ENCODE results near the gene CTNND2. TPM values are rescaled to one million over a fixed set of nuclear protein-coding genes. Genes with fewer than 3 reads are reported as not detected.

Gene CTNND2
- total and polyA plus RNA-seq, 3 donors from 2014 or later = 9.1 to 17.2 (median 11.3) TPM

DNA sequence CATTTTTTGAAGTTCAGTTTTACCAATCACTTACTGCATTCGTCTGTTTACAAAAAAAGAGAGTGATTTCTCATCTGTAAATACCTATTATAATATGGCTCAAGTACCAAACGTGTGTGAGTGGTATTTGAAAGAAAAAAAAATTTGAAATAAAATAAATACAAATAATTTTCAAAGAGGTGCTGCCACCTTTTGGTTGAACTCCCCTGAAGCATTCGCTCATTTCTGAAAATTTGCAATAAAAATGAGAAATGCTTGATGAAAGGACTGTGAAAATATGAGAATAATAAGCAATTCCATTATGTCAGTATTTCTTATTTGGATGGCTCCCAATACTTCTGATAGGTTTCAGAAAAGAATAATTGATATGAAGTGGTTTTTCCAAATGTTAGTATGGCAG lies 409.9 kb downstream of the CTNND2 start:
- intact Hi-C loops (cut with DNase I; ENCODE audit: low total_unique reads) = no loop called here
- Histone ChIP-seq H3K27me3 (no peaks in the 10 kb centered on the region), H3K4me3 (no peak overlapping the region), H3K27ac (no peak overlapping the region), H3K9me3 (no peaks in the 10 kb centered on the region), H3K4me1 (no peaks in the 10 kb centered on the region), H3K36me3 (ENCODE audit: low read depth, missing control alignments) (no peaks in the 10 kb centered on the region)
- DNase-seq = no peak
- WGBS, 2 donors = 32 to 41% methylated on average over 3 of the region's 3 CpGs
- TF ChIP-seq, protein P1, sequence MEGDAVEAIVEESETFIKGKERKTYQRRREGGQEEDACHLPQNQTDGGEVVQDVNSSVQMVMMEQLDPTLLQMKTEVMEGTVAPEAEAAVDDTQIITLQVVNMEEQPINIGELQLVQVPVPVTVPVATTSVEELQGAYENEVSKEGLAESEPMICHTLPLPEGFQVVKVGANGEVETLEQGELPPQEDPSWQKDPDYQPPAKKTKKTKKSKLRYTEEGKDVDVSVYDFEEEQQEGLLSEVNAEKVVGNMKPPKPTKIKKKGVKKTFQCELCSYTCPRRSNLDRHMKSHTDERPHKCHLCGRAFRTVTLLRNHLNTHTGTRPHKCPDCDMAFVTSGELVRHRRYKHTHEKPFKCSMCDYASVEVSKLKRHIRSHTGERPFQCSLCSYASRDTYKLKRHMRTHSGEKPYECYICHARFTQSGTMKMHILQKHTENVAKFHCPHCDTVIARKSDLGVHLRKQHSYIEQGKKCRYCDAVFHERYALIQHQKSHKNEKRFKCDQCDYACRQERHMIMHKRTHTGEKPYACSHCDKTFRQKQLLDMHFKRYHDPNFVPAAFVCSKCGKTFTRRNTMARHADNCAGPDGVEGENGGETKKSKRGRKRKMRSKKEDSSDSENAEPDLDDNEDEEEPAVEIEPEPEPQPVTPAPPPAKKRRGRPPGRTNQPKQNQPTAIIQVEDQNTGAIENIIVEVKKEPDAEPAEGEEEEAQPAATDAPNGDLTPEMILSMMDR (IDR thresholded peaks at IDR 0.05) = peak in 1 of 3 experiments; percentile 49
- no peak for TF ChIP-seq POLR2A (IDR thresholded peaks at IDR 0.05)

DNA sequence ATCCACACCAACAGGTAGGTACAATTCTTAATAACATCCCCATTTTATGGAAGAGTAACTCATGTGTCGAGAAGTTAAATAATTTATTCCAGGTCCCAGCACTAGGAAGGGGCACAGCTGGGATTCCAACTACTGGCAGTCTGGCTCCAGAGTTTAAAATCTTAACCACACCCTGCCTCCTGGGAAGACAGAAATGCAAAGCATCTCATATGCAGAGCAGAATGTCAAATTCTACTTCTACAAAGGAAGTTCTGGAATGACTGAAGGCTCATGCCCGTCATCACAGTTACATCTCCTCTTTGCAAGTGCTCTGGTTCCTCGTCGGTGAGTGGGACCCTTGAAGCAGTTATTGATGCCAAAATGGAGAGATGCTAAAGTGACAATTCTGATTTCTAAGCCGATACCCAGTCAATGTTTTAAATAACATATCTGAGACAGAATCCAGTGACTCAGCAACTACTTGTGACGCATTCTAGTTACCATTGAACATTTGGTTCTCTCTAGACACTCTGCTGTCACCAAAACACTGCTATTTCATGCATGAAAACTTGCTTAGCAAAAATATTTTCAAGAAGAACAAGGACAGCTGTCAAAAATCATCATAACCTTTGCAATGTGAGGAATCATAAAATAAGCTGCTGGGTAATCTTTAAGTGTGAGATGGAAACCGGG lies 412.7 kb downstream of the CTNND2 start:
- intact Hi-C loops (cut with DNase I; ENCODE audit: low total_unique reads) = no loop called here
- WGBS, 2 donors = 76 to 85% methylated on average over 7 of the region's 7 CpGs

DNA sequence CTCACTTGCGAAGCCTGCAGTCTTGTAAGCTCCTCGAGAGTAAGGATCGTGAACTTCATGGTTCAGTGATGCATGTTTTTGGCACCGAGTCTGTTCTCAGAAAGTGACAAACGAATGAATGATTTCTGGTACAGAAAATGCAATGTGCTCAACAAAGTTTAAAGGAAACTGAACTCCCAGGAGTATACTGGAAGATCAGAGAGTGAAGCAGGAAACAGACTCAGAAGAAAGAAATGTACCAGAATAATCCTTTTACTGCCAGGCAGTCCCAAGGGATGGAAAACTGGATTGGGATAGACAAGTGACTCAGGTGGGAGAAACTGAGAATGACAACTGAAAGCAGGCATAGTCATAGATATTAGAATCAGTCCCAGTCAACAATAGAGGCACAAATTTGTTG lies 420.6 kb downstream of the CTNND2 start:
- 89 to 91% methylated on average over 5 of the region's 5 CpGs for WGBS, 2 donors
- TF ChIP-seq POLR2A (IDR thresholded peaks at IDR 0.05) = no peak
- TF ChIP-seq, protein P1 (IDR thresholded peaks at IDR 0.05) = no peak
- Histone ChIP-seq H3K27me3 (no peaks in the 10 kb centered on the region), H3K4me1 (no peaks in the 10 kb centered on the region), H3K9me3 (no peaks in the 10 kb centered on the region), H3K27ac (no peak overlapping the region), H3K36me3 (ENCODE audit: low read depth, missing control alignments) (no peaks in the 10 kb centered on the region), H3K4me3 (no peak overlapping the region)
- intact Hi-C loops (cut with DNase I; ENCODE audit: low total_unique reads) = no loop called here
- DNase-seq = no peak

More for the DNA sequence above, 412.7 kb downstream of the CTNND2 start:
- DNase-seq = no peak
- Histone ChIP-seq H3K4me1 (no peaks in the 10 kb centered on the region), H3K27ac (no peak overlapping the region), H3K9me3 (no peaks in the 10 kb centered on the region), H3K36me3 (ENCODE audit: low read depth, missing control alignments) (no peaks in the 10 kb centered on the region), H3K4me3 (no peak overlapping the region), H3K27me3 (no peaks in the 10 kb centered on the region)
- TF ChIP-seq, protein P1 (IDR thresholded peaks at IDR 0.05) = no peak

DNA sequence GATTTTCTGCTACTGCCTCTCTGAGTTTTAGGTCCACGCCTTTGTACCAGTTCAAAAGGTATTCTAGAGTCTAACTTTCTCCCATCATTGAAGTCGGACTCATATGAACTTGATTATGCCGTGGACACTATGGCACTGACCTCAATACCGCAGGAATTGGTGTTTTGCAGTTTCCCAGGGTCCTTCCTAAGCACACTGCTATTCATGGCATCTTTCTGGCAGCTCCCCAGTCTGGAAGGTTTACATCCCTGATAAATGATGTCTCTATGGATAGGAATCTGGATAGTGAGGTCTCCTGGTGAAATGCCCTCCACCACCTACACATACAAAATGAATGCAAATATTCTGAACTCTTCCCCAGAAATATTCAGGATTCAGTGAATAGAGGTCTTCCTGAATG lies 422.2 kb downstream of the CTNND2 start:
- H3K27me3 ChIP-seq = no peaks in the 10 kb centered on the region
- H3K4me3 ChIP-seq = no peak overlapping the region
- H3K36me3 ChIP-seq (ENCODE audit: low read depth, missing control alignments) = no peaks in the 10 kb centered on the region
- TF ChIP-seq POLR2A (IDR thresholded peaks at IDR 0.05) = no peak
- TF ChIP-seq, protein P1 (IDR thresholded peaks at IDR 0.05) = no peak
- H3K27ac ChIP-seq = no peak overlapping the region
- no peaks in the 10 kb centered on the region for H3K4me1 ChIP-seq
- no peak for DNase-seq
- no peaks in the 10 kb centered on the region for H3K9me3 ChIP-seq
- intact Hi-C loops (cut with DNase I; ENCODE audit: low total_unique reads) = no loop called here
- WGBS, 2 donors = 91 to 97% methylated on average over 4 of the region's 4 CpGs

DNA sequence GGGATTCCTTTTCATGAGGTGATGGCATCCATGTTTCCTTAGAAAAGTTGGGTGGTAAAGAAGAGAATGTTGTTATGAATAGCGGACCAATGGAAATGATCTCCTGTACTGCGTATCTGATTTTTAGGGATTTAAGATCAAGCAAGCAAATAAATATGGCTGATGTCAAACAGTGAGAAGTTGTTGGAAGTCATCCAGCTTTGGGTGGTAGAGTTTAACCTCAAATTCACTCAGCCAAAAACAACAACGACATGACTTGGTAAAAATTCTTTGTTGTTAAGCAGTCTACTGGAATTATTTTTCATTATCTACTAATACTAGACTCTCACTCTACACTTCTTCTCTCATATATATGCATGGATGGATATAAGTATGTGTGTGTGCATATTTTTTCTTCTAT lies 426.5 kb downstream of the CTNND2 start:
- Histone ChIP-seq H3K4me3 (no peak overlapping the region), H3K27me3 (no peaks in the 10 kb centered on the region), H3K4me1 (no peaks in the 10 kb centered on the region), H3K9me3 (no peaks in the 10 kb centered on the region), H3K36me3 (ENCODE audit: low read depth, missing control alignments) (no peaks in the 10 kb centered on the region), H3K27ac (no peak overlapping the region)
- no peak for DNase-seq
- intact Hi-C loops (cut with DNase I; ENCODE audit: low total_unique reads) = no loop called here
- WGBS, 2 donors = 78 to 79% methylated on average over 3 of the region's 3 CpGs
- no peak for TF ChIP-seq POLR2A (IDR thresholded peaks at IDR 0.05)
- TF ChIP-seq, protein P1 (IDR thresholded peaks at IDR 0.05) = no peak
